CD14-positive monocyte (primary cell): ENCODE data around the gene HLA-A. TPM values are rescaled to one million over a fixed set of nuclear protein-coding genes. Genes with fewer than 3 reads are reported as not detected.

Source experiments
- DNase-seq, 3 donors: peaks; one replicate each; pipeline ENCODE4 v3.0.0-alpha.2; 2011 to 2022
- H2AFZ ChIP-seq: 2 replicates; pipeline ENCODE4 v1.6.0; 2012; ENCODE audit warnings: mild to moderate bottlenecking, low read depth, low read length, inconsistent platforms; ENCODE audit not compliant: insufficient read depth, poor library complexity, severe bottlenecking
- H3K27ac ChIP-seq, 2 donors: 1 replicate in 1 of 2; 2 replicates in 1 of 2; pipeline ENCODE4 v1.5.1; 2012 to 2013; ENCODE audit warnings: low read length in 2 of 2, control low read depth in 1 of 2, inconsistent platforms in 1 of 2, low read depth in 1 of 2, mild to moderate bottlenecking in 1 of 2
- H3K27me3 ChIP-seq, 2 donors: one replicate each; pipeline versions ENCODE4 v1.6.0 to v1.6.1; 2011 to 2013; ENCODE audit warnings: low read length in 2 of 2; ENCODE audit not compliant: control insufficient read depth in 2 of 2, insufficient read depth in 2 of 2
- H3K36me3 ChIP-seq, 2 donors: replicated peaks in 1 of 2; 1 replicate in 1 of 2; 2 replicates in 1 of 2; pipeline versions ENCODE4 v1.5.1 to v1.6.1; 2012 to 2013; ENCODE audit warnings: low read length in 2 of 2, control low read depth in 1 of 2, inconsistent platforms in 1 of 2, mild to moderate bottlenecking in 1 of 2; ENCODE audit not compliant: insufficient read depth in 2 of 2, control insufficient read depth in 1 of 2
- H3K4me1 ChIP-seq, 2 donors: 1 replicate in 1 of 2; 2 replicates in 1 of 2; pipeline versions ENCODE4 v1.5.1 to v1.6.1; 2012 to 2013; ENCODE audit warnings: low read length in 2 of 2, control low read depth in 1 of 2, inconsistent platforms in 1 of 2, mild to moderate bottlenecking in 1 of 2, moderate library complexity in 1 of 2; ENCODE audit not compliant: insufficient read depth in 2 of 2, control insufficient read depth in 1 of 2
- H3K4me2 ChIP-seq: replicated peaks from 2 replicates; pipeline ENCODE3; 2012; ENCODE audit warnings: low read length, moderate library complexity, mild to moderate bottlenecking; ENCODE audit not compliant: poor library complexity, severe bottlenecking; ENCODE audit errors: extremely low read depth
- H3K4me3 ChIP-seq, 3 experiments: fragments of 200-600 bp in 1 of 3; sonication (generic) in 1 of 3; replicated peaks in 1 of 3; 1 replicate in 2 of 3; 2 replicates in 1 of 3; pipeline ENCODE4 v1.5.1; 2011 to 2013; ENCODE audit warnings: low read length in 3 of 3, mild to moderate bottlenecking in 3 of 3, control low read depth in 2 of 3, low read depth in 2 of 3, inconsistent platforms in 1 of 3, moderate library complexity in 1 of 3
- H3K79me2 ChIP-seq: 2 replicates; pipeline ENCODE4 v1.6.0; 2012; ENCODE audit warnings: mild to moderate bottlenecking, control low read depth, inconsistent platforms, low read length, moderate library complexity; ENCODE audit not compliant: insufficient read depth
- H3K9ac ChIP-seq: 2 replicates; pipeline ENCODE4 v1.6.0; 2017; ENCODE audit warnings: low read length, mild to moderate bottlenecking; ENCODE audit not compliant: insufficient read depth, poor library complexity, severe bottlenecking
- H3K9me3 ChIP-seq, 2 donors: replicated peaks in 1 of 2; 1 replicate in 1 of 2; 2 replicates in 1 of 2; pipeline versions ENCODE4 v1.5.1 to v1.6.1; 2012 to 2013; ENCODE audit warnings: low read length in 2 of 2, control low read depth in 1 of 2; ENCODE audit not compliant: control insufficient read depth in 1 of 2, insufficient read depth in 1 of 2
- H4K20me1 ChIP-seq: 2 replicates; pipeline ENCODE4 v1.6.0; 2012; ENCODE audit warnings: mild to moderate bottlenecking, low read length, control low read depth, moderate library complexity; ENCODE audit not compliant: insufficient read depth
- H3K27ac Mint-ChIP-seq, 7 donors: one replicate each; pipeline ENCODE4 v1.8.0; 2020; ENCODE audit warnings: mild to moderate bottlenecking in 7 of 7, mixed read lengths in 7 of 7, moderate library complexity in 6 of 7, inconsistent platforms in 2 of 7
- H3K27me3 Mint-ChIP-seq, 3 donors: one replicate each; pipeline ENCODE4 v1.8.0; 2021 to 2022; ENCODE audit warnings: low read depth in 3 of 3, mild to moderate bottlenecking in 3 of 3, mixed read lengths in 3 of 3, moderate library complexity in 3 of 3, inconsistent platforms in 1 of 3
- H3K36me3 Mint-ChIP-seq, 2 donors: one replicate each; pipeline ENCODE4 v1.8.0; 2020; ENCODE audit warnings: mixed read lengths in 2 of 2, inconsistent platforms in 1 of 2, mild to moderate bottlenecking in 1 of 2
- H3K4me1 Mint-ChIP-seq: one replicate; pipeline ENCODE4 v1.8.0; 2020; ENCODE audit warnings: mild to moderate bottlenecking, mixed read lengths
- H3K4me3 Mint-ChIP-seq, 2 donors: one replicate each; pipeline ENCODE4 v1.8.0; 2020; ENCODE audit warnings: mild to moderate bottlenecking in 2 of 2, mixed read lengths in 2 of 2, moderate library complexity in 1 of 2
- H3K9me3 Mint-ChIP-seq, 7 donors: one replicate each; pipeline ENCODE4 v1.8.0; 2020 to 2022; ENCODE audit warnings: mixed read lengths in 7 of 7, mild to moderate bottlenecking in 6 of 7, moderate library complexity in 6 of 7, inconsistent platforms in 2 of 7
- CTCF ChIP-seq: fragments of 200-600 bp; IDR thresholded peaks from one replicate; pipeline ENCODE4 v1.8.0; 2022; ENCODE audit warnings: antibody characterized with exemption, mild to moderate bottlenecking
- WGBS: methylation state at CpG from one replicate; pipeline ENCODE4 v1.1.5; 2013; ENCODE audit warnings: missing lambda C conversion rate; ENCODE audit not compliant: insufficient coverage; 5-methylcytosine and 5-hydroxymethylcytosine counted together
- intact Hi-C, 2 donors: fragments of 100-400 bp; cut with micrococcal nuclease; formaldehyde crosslinking; loops; one replicate each; pipeline versions ENCODE4 v1.15.0 to v1.15.1; 2023
- polyA plus RNA-seq, 3 donors: library from polyadenylated mRNA; depleted of rRNA in 1 of 3; unstranded in 2 of 3; stranded (reverse) in 1 of 3; fragments of 300-500 nt in 2 of 3; fragments of >200 nt in 1 of 3; fragmentation: Illumina TruSeq in 2 of 3; gene quantifications; 1 replicate in 2 of 3; 2 replicates in 1 of 3; pipeline ENCODE4 v1.2.3, GENCODE V29; 2012 to 2021

The HLA-A gene
- polyA plus RNA-seq, 3 donors, result 1,518 to 2,788 (median 1,574) TPM

- intact Hi-C loops, result no loop called here
- Mint-ChIP-seq H3K9me3 (no peaks in the 10 kb centered on the region), H3K27ac (no peak overlapping the region), H3K4me3 (no peak overlapping the region), H3K4me1 (peaks cover 2% of the 10 kb centered on the region), H3K27me3 (peaks cover 1 to 14% (median 7%) of the 10 kb centered on the region in 3 donors), H3K36me3 (peaks cover 0 to 1% of the 10 kb centered on the region in 2 donors)
- no peaks in the 10 kb centered on the region for H3K36me3 ChIP-seq
- no peaks in the 10 kb centered on the region for H3K4me1 ChIP-seq
- H3K79me2 ChIP-seq, result no peaks in the 10 kb centered on the region
- H3K27me3 ChIP-seq, result peaks cover 0 to 3% of the 10 kb centered on the region in 2 donors
- no peak overlapping the region for H3K4me3 ChIP-seq
- no peak overlapping the region for H3K27ac ChIP-seq
- no peaks in the 10 kb centered on the region for H3K9me3 ChIP-seq
- H2AFZ ChIP-seq, result no peak overlapping the region
- no peak overlapping the region for H3K4me2 ChIP-seq
- no peak for TF ChIP-seq CTCF
- no peak for DNase-seq
- no peak overlapping the region for H3K9ac ChIP-seq
- WGBS, result 50% methylated on average over 1 of the region's 6 CpGs
- no peaks in the 10 kb centered on the region for H4K20me1 ChIP-seq
Observed at GRCh38 chr6:29907637-29908340, 34.5 kb upstream of the HLA-A start.

DNA sequence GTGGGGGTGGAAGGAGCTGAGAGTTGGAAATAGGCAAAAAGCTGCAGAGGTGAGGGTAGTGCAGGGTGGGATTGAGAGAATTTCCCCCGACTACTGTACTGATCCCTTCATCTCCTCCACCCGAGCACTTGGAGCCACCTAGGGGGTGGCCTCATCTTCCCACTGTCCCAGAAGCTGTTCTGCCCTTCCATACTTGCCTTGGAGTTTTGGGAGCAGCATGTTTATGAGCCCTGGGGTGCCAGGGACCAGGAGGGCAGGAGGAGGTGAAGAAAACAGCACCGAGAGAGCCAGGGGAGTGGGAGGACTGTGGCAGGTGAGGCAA, 34.0 kb upstream of the HLA-A start:
- Histone ChIP-seq H3K36me3 (no peaks in the 10 kb centered on the region), H4K20me1 (no peaks in the 10 kb centered on the region), H3K9ac (no peak overlapping the region), H3K4me3 (no peak overlapping the region), H3K79me2 (no peaks in the 10 kb centered on the region), H3K4me2 (no peak overlapping the region), H3K4me1 (no peaks in the 10 kb centered on the region), H3K9me3 (no peaks in the 10 kb centered on the region), H3K27ac (no peak overlapping the region), H2AFZ (no peak overlapping the region), H3K27me3 (peaks cover 0 to 3% of the 10 kb centered on the region in 2 donors)
- DNase-seq, result no peak
- Mint-ChIP-seq H3K9me3 (no peaks in the 10 kb centered on the region), H3K4me3 (no peak overlapping the region), H3K27me3 (peaks cover 1 to 11% (median 9%) of the 10 kb centered on the region in 3 donors), H3K4me1 (peaks cover 2% of the 10 kb centered on the region), H3K27ac (no peak overlapping the region), H3K36me3 (no peaks in the 10 kb centered on the region)
- no CpG with 5 or more reads among the region's 3 CpGs for WGBS
- no peak for TF ChIP-seq CTCF
- intact Hi-C loops, result no loop called here
